HL-60 (cell line): ENCODE results near the gene SMAD7.

Source experiments
- DNase-seq, 2 experiments: peaks; one replicate each; pipeline ENCODE4 v3.0.0-alpha.2; 2010 to 2020; ENCODE audit warnings: low read depth in 1 of 2, low spot score in 1 of 2
- H3K27ac ChIP-seq: fragments of 250-450 bp; sonication (Bioruptor Pico); replicated peaks from 2 replicates; pipeline ENCODE4 v1.5.1; 2020; ENCODE audit warnings: mild to moderate bottlenecking, moderate library complexity
- H3K27me3 ChIP-seq: fragments of 250-450 bp; sonication (Bioruptor Pico); 2 replicates; pipeline ENCODE4 v1.5.1; 2021; ENCODE audit warnings: mild to moderate bottlenecking, moderate library complexity; ENCODE audit not compliant: insufficient read depth, poor library complexity, severe bottlenecking
- H3K4me3 ChIP-seq: replicated peaks from 2 replicates; pipeline ENCODE4 v1.5.1; 2011; ENCODE audit warnings: mild to moderate bottlenecking, control low read depth, low read length; ENCODE audit not compliant: insufficient read depth
- CTCF ChIP-seq: IDR thresholded peaks from one replicate; pipeline ENCODE4 v1.5.1; 2011; ENCODE audit warnings: low read length, control low read depth, inconsistent platforms; ENCODE audit not compliant: insufficient read depth
- GABPA ChIP-seq: IDR thresholded peaks from 2 replicates; pipeline ENCODE4 v1.6.1; 2012; ENCODE audit warnings: low read depth
- POLR2AphosphoS5 ChIP-seq: IDR thresholded peaks from 2 replicates; pipeline ENCODE4 v1.6.1; 2012; ENCODE audit warnings: low read depth
- REST ChIP-seq: IDR thresholded peaks from 2 replicates; pipeline ENCODE4 v1.6.1; 2012; ENCODE audit warnings: low read depth; ENCODE audit not compliant: insufficient replicate concordance
- SPI1 ChIP-seq: IDR thresholded peaks from 2 replicates; pipeline ENCODE4 v1.6.1; 2012; ENCODE audit warnings: low read depth, mild to moderate bottlenecking, borderline replicate concordance

Gene SMAD7

GRCh38 chr18:48933578-48934414, 17.0 kb downstream of the SMAD7 start:
- Histone ChIP-seq H3K27me3 (no peaks in the 10 kb centered on the region), H3K4me3 (no peak overlapping the region), H3K27ac (peak overlapping the region; percentile 90)
- peak in 1 of 2 experiments; percentile 35 for DNase-seq
- TF ChIP-seq REST (no peak), SPI1 (no peak), POLR2AphosphoS5 (no peak), GABPA (no peak)

- TF ChIP-seq POLR2AphosphoS5 (peak; percentile 70), SPI1 (peak; percentile 34; the same call in 1 of the 2 replicates), REST (no peak)
- Histone ChIP-seq H3K4me3 (no peak overlapping the region), H3K27me3 (no peaks in the 10 kb centered on the region), H3K27ac (peak overlapping the region; percentile 90)
- peak; percentile 81 to 89 for DNase-seq
Measured at GRCh38 chr18:48932822-48933510, 17.8 kb downstream of the SMAD7 start.

- H3K27ac ChIP-seq: peak overlapping the region; percentile 90
- no peak for DNase-seq
- no peak overlapping the region for H3K4me3 ChIP-seq
- no peaks in the 10 kb centered on the region for H3K27me3 ChIP-seq
- TF ChIP-seq REST (no peak), POLR2AphosphoS5 (no peak), SPI1 (no peak), GABPA (no peak), CTCF (no peak)
Measured at GRCh38 chr18:48932462-48932818, 18.3 kb downstream of the SMAD7 start.
